WTC11 (cell line): ENCODE data around the gene DNAJA4. TPM values are rescaled to one million over a fixed set of nuclear protein-coding genes. Genes with fewer than 3 reads are reported as not detected.

Experiments
- ATAC-seq: fragments of 200-7000 bp; cut with Tn5 transposase; 2 replicates; pipeline ENCODE4 v1.10.0; 2021; ENCODE audit warnings: mild to moderate bottlenecking, moderate library complexity
- CTCF ChIA-PET: fragments of 300-600 bp; sonication (Branson Sonifier 250); formaldehyde crosslinking; loops from one replicate; lab custom pipeline; 2021; ENCODE audit warnings: antibody characterized with exemption; lab: Charles Lee
- POLR2A ChIA-PET: fragments of 350-600 bp; sonication (Branson Sonifier 250); formaldehyde crosslinking; loops from one replicate; lab custom pipeline; 2021; ENCODE audit warnings: antibody characterized with exemption; lab: Charles Lee
- DNase-seq: peaks from one replicate; pipeline ENCODE4 v3.0.0; 2021; ENCODE audit warnings: low spot score
- H3K27ac Mint-ChIP-seq: 2 replicates; pipeline ENCODE4 v1.8.0; 2021; ENCODE audit warnings: mixed read lengths
- H3K27me3 Mint-ChIP-seq: 2 replicates; pipeline ENCODE4 v1.8.0; 2021; ENCODE audit warnings: low read depth, mild to moderate bottlenecking, moderate library complexity, mixed read lengths
- H3K36me3 Mint-ChIP-seq: 2 replicates; pipeline ENCODE4 v1.8.0; 2021; ENCODE audit warnings: mixed read lengths
- H3K4me1 Mint-ChIP-seq: 2 replicates; pipeline ENCODE4 v1.8.0; 2022; ENCODE audit warnings: mixed read lengths
- H3K4me3 Mint-ChIP-seq: 2 replicates; pipeline ENCODE4 v1.8.0; 2021; ENCODE audit warnings: mild to moderate bottlenecking, moderate library complexity, mixed read lengths
- H3K9me3 Mint-ChIP-seq: 2 replicates; pipeline ENCODE4 v1.8.0; 2021; ENCODE audit warnings: mixed read lengths
- ATF2 ChIP-seq: sonication (generic); formaldehyde crosslinking; IDR thresholded peaks from 2 replicates; pipeline ENCODE4 v1.8.1; 2022; ENCODE audit warnings: low read depth, missing genetic modification reagents, borderline replicate concordance
- CREM ChIP-seq: sonication (generic); formaldehyde crosslinking; IDR thresholded peaks from 2 replicates; pipeline ENCODE4 v1.8.1; 2022; ENCODE audit warnings: mild to moderate bottlenecking, missing genetic modification reagents, moderate library complexity
- E2F1 ChIP-seq: sonication (generic); formaldehyde crosslinking; IDR thresholded peaks from 2 replicates; pipeline ENCODE4 v1.8.0; 2022; ENCODE audit warnings: mild to moderate bottlenecking, missing genetic modification reagents
- FOXK1 ChIP-seq: sonication (generic); formaldehyde crosslinking; IDR thresholded peaks from 2 replicates; pipeline ENCODE4 v1.8.0; 2022; ENCODE audit warnings: mild to moderate bottlenecking, moderate library complexity, missing genetic modification reagents
- MYBL2 ChIP-seq: sonication (generic); formaldehyde crosslinking; IDR thresholded peaks from 2 replicates; pipeline ENCODE4 v1.8.1; 2023; ENCODE audit warnings: mild to moderate bottlenecking, moderate library complexity, missing genetic modification reagents
- PRRX2 ChIP-seq: fragments of 250-450 bp; sonication (Bioruptor Pico); IDR thresholded peaks from 2 replicates; pipeline ENCODE4 v1.8.0; 2021; ENCODE audit warnings: mild to moderate bottlenecking
- SP1 ChIP-seq: sonication (generic); formaldehyde crosslinking; conservative IDR thresholded peaks from 2 replicates; pipeline ENCODE4 v1.8.1; 2022; ENCODE audit warnings: missing genetic modification reagents
- USF1 ChIP-seq: sonication (generic); formaldehyde crosslinking; IDR thresholded peaks from 2 replicates; pipeline ENCODE4 v1.8.0; 2022; ENCODE audit warnings: mild to moderate bottlenecking, missing genetic modification reagents
- ZNF138 ChIP-seq: sonication (generic); formaldehyde crosslinking; conservative IDR thresholded peaks from 2 replicates; pipeline ENCODE4 v1.8.1; 2022; ENCODE audit warnings: mild to moderate bottlenecking, moderate library complexity, missing genetic modification reagents
- ZNF232 ChIP-seq: sonication (generic); formaldehyde crosslinking; IDR thresholded peaks from 2 replicates; pipeline ENCODE4 v1.8.0; 2022; ENCODE audit warnings: mild to moderate bottlenecking, missing genetic modification reagents
- ZNF263 ChIP-seq: sonication (generic); formaldehyde crosslinking; IDR thresholded peaks from 2 replicates; pipeline ENCODE4 v1.8.1; 2022; ENCODE audit warnings: low read depth, mild to moderate bottlenecking, moderate library complexity, missing genetic modification reagents
- ZNF423 ChIP-seq: fragments of 250-450 bp; sonication (Bioruptor Pico); IDR thresholded peaks from 2 replicates; pipeline ENCODE4 v2.1.2; 2022; ENCODE audit warnings: mild to moderate bottlenecking, moderate library complexity
- total RNA-seq: library from RNA; stranded (reverse); gene quantifications from 3 replicates; pipeline ENCODE4 v1.2.3, GENCODE V29; 2021
- TF ChIP-seq, protein P1 (sequence below): fragments of 250-450 bp; sonication (Bioruptor Pico); IDR thresholded peaks from 2 replicates; pipeline ENCODE4 v2.1.2; 2022; ENCODE audit warnings: mild to moderate bottlenecking, moderate library complexity
- TF ChIP-seq, protein P2 (sequence below): fragments of 250-450 bp; sonication (Bioruptor Pico); IDR thresholded peaks from 2 replicates; pipeline ENCODE4 v1.9.0; 2021; ENCODE audit warnings: mild to moderate bottlenecking, borderline replicate concordance
- TF ChIP-seq, protein P3 (sequence below): fragments of 250-450 bp; sonication (Bioruptor Pico); IDR thresholded peaks from 2 replicates; pipeline ENCODE4 v1.8.0; 2021; ENCODE audit warnings: mild to moderate bottlenecking
- TF ChIP-seq, protein P4 (sequence below): sonication (generic); formaldehyde crosslinking; conservative IDR thresholded peaks from 2 replicates; pipeline ENCODE4 v1.8.1; 2023; ENCODE audit warnings: mild to moderate bottlenecking, low read depth, missing genetic modification reagents, moderate library complexity

DNAJA4 gene
- total RNA-seq, 1 experiment from 2014 or later: 7.8 TPM

DNA sequence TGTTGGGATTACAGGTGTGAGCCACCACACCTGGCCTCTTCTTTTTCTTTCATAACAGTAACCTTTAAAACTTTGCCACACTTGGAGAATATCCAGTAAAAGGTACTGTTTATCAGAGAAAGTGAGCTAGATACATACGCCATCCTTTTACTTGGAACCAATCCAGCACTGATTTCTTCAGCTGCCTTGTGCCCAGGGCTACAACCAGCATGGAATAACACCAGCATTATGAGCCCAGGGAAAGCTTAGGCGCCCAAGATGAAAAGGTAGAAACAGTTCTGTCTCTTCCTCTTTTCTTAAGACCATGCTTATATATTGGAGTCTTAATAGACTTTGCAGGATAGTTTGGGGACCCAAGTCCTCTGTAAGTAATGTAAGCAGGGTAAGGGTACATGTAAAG, 26.7 kb downstream of the DNAJA4 start:
- Mint-ChIP-seq H3K9me3 (no peaks in the 10 kb centered on the region), H3K4me1 (no peaks in the 10 kb centered on the region), H3K36me3 (peaks cover 27% of the 10 kb centered on the region), H3K27me3 (no peaks in the 10 kb centered on the region), H3K4me3 (no peak overlapping the region), H3K27ac (no peak overlapping the region)
- POLR2A ChIA-PET: no interaction called here
- no peak for DNase-seq
- no peak for ATAC-seq
- CTCF ChIA-PET: no interaction called here
- TF ChIP-seq, protein P1, sequence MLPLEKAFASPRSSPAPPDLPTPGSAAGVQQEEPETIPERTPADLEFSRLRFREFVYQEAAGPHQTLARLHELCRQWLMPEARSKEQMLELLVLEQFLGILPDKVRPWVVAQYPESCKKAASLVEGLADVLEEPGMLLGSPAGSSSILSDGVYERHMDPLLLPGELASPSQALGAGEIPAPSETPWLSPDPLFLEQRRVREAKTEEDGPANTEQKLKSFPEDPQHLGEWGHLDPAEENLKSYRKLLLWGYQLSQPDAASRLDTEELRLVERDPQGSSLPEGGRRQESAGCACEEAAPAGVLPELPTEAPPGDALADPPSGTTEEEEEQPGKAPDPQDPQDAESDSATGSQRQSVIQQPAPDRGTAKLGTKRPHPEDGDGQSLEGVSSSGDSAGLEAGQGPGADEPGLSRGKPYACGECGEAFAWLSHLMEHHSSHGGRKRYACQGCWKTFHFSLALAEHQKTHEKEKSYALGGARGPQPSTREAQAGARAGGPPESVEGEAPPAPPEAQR (CRISPR knock-in tag): no peak
- TF ChIP-seq E2F1 (CRISPR knock-in tag) (no peak), ZNF423 (CRISPR knock-in tag) (no peak), ZNF263 (no peak), PRRX2 (CRISPR knock-in tag) (no peak), USF1 (no peak), ZNF232 (CRISPR knock-in tag) (no peak), ATF2 (CRISPR knock-in tag) (no peak), ZNF138 (no peak), MYBL2 (no peak), FOXK1 (no peak), CREM (CRISPR knock-in tag) (no peak), SP1 (CRISPR knock-in tag) (no peak)
- TF ChIP-seq, protein P2, sequence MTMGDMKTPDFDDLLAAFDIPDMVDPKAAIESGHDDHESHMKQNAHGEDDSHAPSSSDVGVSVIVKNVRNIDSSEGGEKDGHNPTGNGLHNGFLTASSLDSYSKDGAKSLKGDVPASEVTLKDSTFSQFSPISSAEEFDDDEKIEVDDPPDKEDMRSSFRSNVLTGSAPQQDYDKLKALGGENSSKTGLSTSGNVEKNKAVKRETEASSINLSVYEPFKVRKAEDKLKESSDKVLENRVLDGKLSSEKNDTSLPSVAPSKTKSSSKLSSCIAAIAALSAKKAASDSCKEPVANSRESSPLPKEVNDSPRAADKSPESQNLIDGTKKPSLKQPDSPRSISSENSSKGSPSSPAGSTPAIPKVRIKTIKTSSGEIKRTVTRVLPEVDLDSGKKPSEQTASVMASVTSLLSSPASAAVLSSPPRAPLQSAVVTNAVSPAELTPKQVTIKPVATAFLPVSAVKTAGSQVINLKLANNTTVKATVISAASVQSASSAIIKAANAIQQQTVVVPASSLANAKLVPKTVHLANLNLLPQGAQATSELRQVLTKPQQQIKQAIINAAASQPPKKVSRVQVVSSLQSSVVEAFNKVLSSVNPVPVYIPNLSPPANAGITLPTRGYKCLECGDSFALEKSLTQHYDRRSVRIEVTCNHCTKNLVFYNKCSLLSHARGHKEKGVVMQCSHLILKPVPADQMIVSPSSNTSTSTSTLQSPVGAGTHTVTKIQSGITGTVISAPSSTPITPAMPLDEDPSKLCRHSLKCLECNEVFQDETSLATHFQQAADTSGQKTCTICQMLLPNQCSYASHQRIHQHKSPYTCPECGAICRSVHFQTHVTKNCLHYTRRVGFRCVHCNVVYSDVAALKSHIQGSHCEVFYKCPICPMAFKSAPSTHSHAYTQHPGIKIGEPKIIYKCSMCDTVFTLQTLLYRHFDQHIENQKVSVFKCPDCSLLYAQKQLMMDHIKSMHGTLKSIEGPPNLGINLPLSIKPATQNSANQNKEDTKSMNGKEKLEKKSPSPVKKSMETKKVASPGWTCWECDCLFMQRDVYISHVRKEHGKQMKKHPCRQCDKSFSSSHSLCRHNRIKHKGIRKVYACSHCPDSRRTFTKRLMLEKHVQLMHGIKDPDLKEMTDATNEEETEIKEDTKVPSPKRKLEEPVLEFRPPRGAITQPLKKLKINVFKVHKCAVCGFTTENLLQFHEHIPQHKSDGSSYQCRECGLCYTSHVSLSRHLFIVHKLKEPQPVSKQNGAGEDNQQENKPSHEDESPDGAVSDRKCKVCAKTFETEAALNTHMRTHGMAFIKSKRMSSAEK (CRISPR knock-in tag): no peak
- TF ChIP-seq, protein P3, sequence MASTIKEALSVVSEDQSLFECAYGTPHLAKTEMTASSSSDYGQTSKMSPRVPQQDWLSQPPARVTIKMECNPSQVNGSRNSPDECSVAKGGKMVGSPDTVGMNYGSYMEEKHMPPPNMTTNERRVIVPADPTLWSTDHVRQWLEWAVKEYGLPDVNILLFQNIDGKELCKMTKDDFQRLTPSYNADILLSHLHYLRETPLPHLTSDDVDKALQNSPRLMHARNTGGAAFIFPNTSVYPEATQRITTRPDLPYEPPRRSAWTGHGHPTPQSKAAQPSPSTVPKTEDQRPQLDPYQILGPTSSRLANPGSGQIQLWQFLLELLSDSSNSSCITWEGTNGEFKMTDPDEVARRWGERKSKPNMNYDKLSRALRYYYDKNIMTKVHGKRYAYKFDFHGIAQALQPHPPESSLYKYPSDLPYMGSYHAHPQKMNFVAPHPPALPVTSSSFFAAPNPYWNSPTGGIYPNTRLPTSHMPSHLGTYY (CRISPR knock-in tag): no peak
- TF ChIP-seq, protein P4, sequence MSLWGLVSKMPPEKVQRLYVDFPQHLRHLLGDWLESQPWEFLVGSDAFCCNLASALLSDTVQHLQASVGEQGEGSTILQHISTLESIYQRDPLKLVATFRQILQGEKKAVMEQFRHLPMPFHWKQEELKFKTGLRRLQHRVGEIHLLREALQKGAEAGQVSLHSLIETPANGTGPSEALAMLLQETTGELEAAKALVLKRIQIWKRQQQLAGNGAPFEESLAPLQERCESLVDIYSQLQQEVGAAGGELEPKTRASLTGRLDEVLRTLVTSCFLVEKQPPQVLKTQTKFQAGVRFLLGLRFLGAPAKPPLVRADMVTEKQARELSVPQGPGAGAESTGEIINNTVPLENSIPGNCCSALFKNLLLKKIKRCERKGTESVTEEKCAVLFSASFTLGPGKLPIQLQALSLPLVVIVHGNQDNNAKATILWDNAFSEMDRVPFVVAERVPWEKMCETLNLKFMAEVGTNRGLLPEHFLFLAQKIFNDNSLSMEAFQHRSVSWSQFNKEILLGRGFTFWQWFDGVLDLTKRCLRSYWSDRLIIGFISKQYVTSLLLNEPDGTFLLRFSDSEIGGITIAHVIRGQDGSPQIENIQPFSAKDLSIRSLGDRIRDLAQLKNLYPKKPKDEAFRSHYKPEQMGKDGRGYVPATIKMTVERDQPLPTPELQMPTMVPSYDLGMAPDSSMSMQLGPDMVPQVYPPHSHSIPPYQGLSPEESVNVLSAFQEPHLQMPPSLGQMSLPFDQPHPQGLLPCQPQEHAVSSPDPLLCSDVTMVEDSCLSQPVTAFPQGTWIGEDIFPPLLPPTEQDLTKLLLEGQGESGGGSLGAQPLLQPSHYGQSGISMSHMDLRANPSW: no peak
